Measurements from ENCODE around the gene DHRS12.

The DHRS12 gene

DNA sequence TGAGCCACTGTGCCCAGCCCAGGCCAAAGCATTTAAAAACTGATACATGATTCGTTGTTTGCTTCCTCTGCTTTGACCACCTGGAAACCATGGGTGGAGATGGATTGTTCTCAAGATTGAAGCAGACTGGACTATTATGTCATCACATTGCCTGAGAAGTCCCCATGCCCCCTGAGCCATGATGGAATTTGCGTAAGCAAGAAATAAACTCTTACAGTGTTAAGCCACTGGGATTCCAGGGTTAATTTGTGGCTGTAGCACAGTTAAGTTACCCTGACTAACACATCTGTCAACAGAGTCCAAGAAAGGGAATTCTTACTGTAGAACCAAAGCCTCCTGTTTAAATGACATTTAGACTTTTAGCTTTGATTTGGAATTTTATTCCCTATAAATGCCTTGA, 19.4 kb upstream of the DHRS12 start:
- DNase-seq (ENCODE audit: low read depth), result no peak
- TF ChIP-seq CTCF (conservative IDR thresholded peaks at IDR 0.05; ENCODE audit: control insufficient read depth, insufficient read depth, low read depth, low read length), result no peak
- no peak overlapping the region for H3K4me3 ChIP-seq (ENCODE audit: control insufficient read depth, low read depth, low read length)

DNA sequence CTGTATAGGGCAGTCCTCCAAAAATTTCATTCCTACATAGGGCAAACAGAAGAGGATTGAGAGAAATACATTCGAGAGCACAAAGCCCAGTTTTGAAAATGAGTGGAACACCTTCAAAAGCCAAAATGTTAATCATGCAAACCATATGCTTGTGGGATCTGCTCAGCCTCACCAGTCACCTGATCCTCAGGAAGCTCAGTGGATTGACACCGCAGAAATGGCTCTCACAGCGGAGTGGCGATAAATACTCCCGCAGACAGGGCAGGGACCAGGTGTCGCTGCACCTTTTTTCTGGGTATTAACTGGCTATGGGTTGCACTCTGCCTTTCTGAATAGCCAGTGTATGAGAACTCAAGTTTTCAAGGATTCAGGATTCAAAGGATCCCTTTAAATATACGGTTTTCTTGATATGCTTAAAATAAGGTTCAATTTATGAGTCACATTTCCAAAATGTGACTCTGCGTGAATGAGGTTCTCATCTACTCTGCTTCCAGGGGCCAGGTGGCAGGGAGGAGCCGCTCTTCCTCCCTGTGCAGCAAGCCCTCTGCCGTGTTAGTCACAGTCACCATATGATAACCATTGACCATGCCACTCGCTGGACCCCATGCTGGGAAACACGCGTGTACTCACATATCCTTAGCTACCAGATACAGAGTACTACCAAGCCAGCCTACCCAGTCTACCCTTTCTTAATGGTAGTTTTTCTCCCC, 18.3 kb upstream of the DHRS12 start:
- DNase-seq (ENCODE audit: low read depth), result no peak
- no peak for TF ChIP-seq CTCF (conservative IDR thresholded peaks at IDR 0.05; ENCODE audit: control insufficient read depth, insufficient read depth, low read depth, low read length)
- H3K4me3 ChIP-seq (ENCODE audit: control insufficient read depth, low read depth, low read length), result no peak overlapping the region

- H3K4me3 ChIP-seq (ENCODE audit: control insufficient read depth, low read depth, low read length), result no peak overlapping the region
- DNase-seq (ENCODE audit: low read depth), result no peak
- TF ChIP-seq CTCF (conservative IDR thresholded peaks at IDR 0.05; ENCODE audit: control insufficient read depth, insufficient read depth, low read depth, low read length), result no peak
Measured at GRCh38 chr13:51821606-51822005, 17.6 kb upstream of the DHRS12 start.

GRCh38 chr13:51820016-51820597, 16.1 kb upstream of the DHRS12 start:
- no peak overlapping the region for H3K4me3 ChIP-seq (ENCODE audit: control insufficient read depth, low read depth, low read length)
- no peak for DNase-seq (ENCODE audit: low read depth)
- TF ChIP-seq CTCF (conservative IDR thresholded peaks at IDR 0.05; ENCODE audit: control insufficient read depth, insufficient read depth, low read depth, low read length), result no peak

DNA sequence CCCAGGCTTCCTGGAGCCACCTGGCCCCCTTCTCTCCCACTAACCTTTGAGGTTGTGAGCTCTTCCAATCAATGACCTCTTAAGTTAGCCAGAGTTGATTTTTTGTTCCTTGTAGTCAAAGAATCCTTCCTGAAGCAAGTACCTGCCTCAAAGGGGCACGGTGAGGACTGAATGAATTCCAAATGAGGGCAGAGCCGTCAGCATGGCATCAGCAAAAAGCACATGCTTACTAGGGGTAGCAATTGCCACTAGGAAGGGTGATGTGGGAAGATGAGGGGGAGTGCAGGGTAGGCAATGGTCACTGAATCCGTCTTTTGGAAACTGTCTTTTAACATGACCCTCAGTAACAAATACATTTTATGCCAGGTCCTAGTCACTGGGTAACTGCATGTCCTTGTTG, 15.6 kb upstream of the DHRS12 start:
- no peak for TF ChIP-seq CTCF (conservative IDR thresholded peaks at IDR 0.05; ENCODE audit: control insufficient read depth, insufficient read depth, low read depth, low read length)
- H3K4me3 ChIP-seq (ENCODE audit: control insufficient read depth, low read depth, low read length), result no peak overlapping the region
- no peak for DNase-seq (ENCODE audit: low read depth)

DNA sequence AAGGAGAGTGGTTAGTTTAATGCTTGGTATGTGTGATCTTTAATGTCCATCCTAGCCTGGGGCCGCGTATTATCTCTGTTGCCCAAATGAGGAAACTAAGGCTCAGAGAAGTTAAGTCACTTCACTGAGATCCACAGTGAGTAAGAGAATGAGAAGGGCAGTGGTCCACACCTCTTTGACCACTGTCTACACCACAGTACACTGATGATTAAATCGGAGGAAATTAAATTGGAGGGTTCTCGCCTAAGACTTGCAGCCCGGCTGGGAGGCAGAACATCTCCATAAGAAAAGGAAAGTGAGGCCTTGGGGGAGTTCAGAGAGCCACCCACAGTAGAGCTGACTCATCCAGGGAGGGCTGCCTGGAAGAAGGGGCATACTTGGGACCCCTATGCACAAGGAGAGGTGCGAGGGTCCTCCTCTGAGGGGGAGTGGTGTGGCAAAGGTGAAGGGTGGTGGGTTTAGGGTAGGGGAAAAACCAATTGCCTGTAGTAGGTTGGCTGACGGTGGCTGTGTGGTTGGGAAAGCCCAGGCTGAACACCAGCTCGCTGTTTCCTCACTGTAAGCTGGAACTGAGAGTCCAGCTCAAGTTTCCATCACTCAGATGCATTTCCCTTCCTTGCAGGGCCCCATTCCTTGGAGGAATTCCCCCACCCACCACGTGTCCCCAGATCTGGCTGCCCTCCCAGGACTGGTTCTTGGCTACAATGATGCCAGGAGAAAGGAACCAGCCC, 15.0 kb upstream of the DHRS12 start:
- no peak for TF ChIP-seq CTCF (conservative IDR thresholded peaks at IDR 0.05; ENCODE audit: control insufficient read depth, insufficient read depth, low read depth, low read length)
- no peak overlapping the region for H3K4me3 ChIP-seq (ENCODE audit: control insufficient read depth, low read depth, low read length)
- DNase-seq (ENCODE audit: low read depth), result no peak
